Mesothelial cell of epicardium (in vitro differentiated cells): ENCODE measurements around the gene UBXN11. TPM values are rescaled to one million over a fixed set of nuclear protein-coding genes. Genes with fewer than 3 reads are reported as not detected.
A peak's percentile ranks its signal among the peaks of the same experiment; 100 is the strongest.

Experiments used
- DNase-seq, 2 experiments: peaks; one replicate each; pipeline ENCODE4 v3.0.0; 2021; ENCODE audit warnings: low spot score in 2 of 2; ENCODE audit not compliant: unreplicated experiment in 2 of 2
- H3K27ac Mint-ChIP-seq: 2 replicates; pipeline ENCODE4 v1.8.0; 2021; ENCODE audit warnings: mixed read lengths
- H3K27me3 Mint-ChIP-seq: 2 replicates; pipeline ENCODE4 v1.8.0; 2021; ENCODE audit warnings: low read depth, mixed read lengths
- H3K36me3 Mint-ChIP-seq: 2 replicates; pipeline ENCODE4 v1.8.0; 2021; ENCODE audit warnings: mixed read lengths
- H3K4me1 Mint-ChIP-seq: 2 replicates; pipeline ENCODE4 v1.8.0; 2021; ENCODE audit warnings: mixed read lengths
- H3K4me3 Mint-ChIP-seq: 2 replicates; pipeline ENCODE4 v1.8.0; 2021; ENCODE audit warnings: mild to moderate bottlenecking, moderate library complexity, mixed read lengths
- H3K9me3 Mint-ChIP-seq: 2 replicates; pipeline ENCODE4 v1.8.0; 2021; ENCODE audit warnings: mixed read lengths
- total RNA-seq: library from RNA; stranded (reverse); gene quantifications from 3 replicates; pipeline ENCODE4 v1.2.1, GENCODE V29; 2021
- TF ChIP-seq, protein P1 (sequence below): fragments of 200-600 bp; sonication (generic); IDR thresholded peaks from one replicate; pipeline ENCODE4 v1.5.0; 2021; ENCODE audit warnings: antibody characterized with exemption; ENCODE audit not compliant: unreplicated experiment

UBXN11 gene
- total RNA-seq, 1 donor from 2014 or later, result 29.6 TPM

DNA sequence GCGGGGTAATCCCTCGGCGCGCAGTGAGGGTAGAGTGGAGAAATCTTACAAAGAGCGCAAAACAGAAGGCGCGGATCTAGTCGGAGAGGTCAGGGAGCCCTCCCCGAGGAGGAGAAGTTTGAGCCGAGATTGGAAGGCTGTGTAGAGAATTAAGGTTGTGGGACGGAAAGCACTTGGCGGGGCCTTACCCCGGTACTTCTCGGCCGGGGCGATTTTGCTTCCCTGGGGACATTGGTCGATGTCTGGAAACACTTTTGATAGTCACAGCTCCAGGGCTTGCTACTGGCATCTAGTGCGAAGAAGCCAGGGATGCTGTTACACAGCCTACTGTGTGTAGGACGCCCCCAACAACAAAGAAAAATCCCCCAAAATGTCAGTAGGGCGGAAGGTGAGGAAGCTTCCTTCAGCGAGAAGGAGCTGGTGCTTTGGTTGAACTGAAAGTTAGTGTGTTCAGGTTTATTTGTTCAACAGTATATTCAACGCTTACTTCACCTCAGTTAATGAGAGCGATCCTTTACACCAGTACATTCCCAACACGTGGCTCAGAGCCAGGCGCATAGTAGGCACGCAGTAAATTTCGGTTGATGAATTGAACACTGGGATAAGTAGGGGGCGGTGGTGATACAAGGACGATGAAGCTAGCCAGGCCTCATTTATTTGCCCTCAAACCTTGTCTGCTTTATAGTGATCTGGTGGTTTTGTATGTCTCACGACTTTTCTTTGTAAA, 71.6 kb downstream of the UBXN11 start:
- no peaks in the 10 kb centered on the region for H3K36me3 Mint-ChIP-seq
- H3K4me3 Mint-ChIP-seq, result peak overlapping the region; percentile 99
- H3K27me3 Mint-ChIP-seq, result no peaks in the 10 kb centered on the region
- no peak for DNase-seq
- H3K27ac Mint-ChIP-seq, result peak overlapping the region; percentile 99
- H3K9me3 Mint-ChIP-seq, result no peaks in the 10 kb centered on the region
- TF ChIP-seq, protein P1, sequence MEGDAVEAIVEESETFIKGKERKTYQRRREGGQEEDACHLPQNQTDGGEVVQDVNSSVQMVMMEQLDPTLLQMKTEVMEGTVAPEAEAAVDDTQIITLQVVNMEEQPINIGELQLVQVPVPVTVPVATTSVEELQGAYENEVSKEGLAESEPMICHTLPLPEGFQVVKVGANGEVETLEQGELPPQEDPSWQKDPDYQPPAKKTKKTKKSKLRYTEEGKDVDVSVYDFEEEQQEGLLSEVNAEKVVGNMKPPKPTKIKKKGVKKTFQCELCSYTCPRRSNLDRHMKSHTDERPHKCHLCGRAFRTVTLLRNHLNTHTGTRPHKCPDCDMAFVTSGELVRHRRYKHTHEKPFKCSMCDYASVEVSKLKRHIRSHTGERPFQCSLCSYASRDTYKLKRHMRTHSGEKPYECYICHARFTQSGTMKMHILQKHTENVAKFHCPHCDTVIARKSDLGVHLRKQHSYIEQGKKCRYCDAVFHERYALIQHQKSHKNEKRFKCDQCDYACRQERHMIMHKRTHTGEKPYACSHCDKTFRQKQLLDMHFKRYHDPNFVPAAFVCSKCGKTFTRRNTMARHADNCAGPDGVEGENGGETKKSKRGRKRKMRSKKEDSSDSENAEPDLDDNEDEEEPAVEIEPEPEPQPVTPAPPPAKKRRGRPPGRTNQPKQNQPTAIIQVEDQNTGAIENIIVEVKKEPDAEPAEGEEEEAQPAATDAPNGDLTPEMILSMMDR, result no peak
- H3K4me1 Mint-ChIP-seq, result peaks cover 31% of the 10 kb centered on the region

DNA sequence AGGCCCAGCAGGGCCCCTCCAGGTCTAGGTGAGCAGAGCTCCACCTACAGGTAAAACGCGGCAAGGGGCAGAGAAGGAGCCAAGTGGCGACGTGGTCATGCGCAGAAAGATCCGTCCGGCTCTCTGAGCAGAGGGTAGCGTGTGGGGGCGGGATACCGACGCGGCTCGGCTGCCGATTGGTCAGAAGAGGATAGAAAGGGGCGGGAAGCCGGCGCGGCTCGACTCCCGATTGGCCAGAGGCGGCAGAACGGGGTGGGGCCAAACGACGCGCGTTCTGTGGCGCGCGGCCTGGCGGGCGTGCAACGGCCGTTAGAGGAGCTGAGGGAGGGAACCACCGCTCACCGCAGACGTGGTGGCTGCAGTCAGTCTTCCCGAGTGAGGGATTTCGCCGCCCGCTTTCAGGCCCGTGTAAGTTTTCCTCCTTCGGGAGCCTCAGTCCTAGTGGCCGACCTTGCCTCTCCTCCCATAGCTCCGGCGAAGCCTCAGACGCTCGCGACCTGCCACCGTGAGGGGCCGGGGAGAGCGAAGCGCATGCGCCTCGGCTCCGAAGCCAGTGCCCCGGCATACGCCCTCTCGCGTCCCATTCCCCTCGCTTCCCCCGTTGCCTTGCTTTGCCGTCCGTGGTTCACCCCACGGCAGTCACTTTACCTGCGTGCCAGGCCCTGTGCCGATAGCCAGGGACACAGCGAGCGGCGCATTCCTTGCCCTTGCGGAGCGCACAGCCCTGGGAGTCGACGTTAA, 72.4 kb downstream of the UBXN11 start, which contains the start of gene CEP85:
Gene CEP85, plus strand, starts transcription at position 298 of the 741 bp plus-strand sequence. CDS start 5,584 bp downstream, outside the sequence.
- H3K4me1 Mint-ChIP-seq, result peaks cover 31% of the 10 kb centered on the region
- no peaks in the 10 kb centered on the region for H3K9me3 Mint-ChIP-seq
- peak; percentile 98 to 99 for DNase-seq
- peak within 1 kb of the TSS; percentile 99 for H3K27ac Mint-ChIP-seq
- H3K36me3 Mint-ChIP-seq, result no peaks in the 10 kb centered on the region
- TF ChIP-seq, protein P1, result peak; percentile 74
- H3K4me3 Mint-ChIP-seq, result peak within 1 kb of the TSS; percentile 99
- H3K27me3 Mint-ChIP-seq, result no peaks in the 10 kb centered on the region

Other genes starting within 250 kb of the UBXN11 start
- gene TRIM63, start 239.0 kb downstream of the UBXN11 start, total RNA-seq, result 1.4 to 1.9 TPM (median 1.7 TPM) in 3 replicates
- gene PDIK1L, start 194.8 kb downstream of the UBXN11 start, total RNA-seq, result 18.3 to 19.4 TPM (median 19.1 TPM) in 3 replicates
- 0.58 to 0.84 TPM (median 0.69 TPM) in 3 replicates for gene FAM110D, start 147.6 kb downstream of the UBXN11 start, total RNA-seq
- gene C1orf232, start 137.7 kb downstream of the UBXN11 start, total RNA-seq, result not detected in 3 replicates
- 27.1 to 28.7 TPM (median 28.6 TPM) in 3 replicates for gene ZNF593, start 136.7 kb downstream of the UBXN11 start, total RNA-seq
- not detected in 3 replicates for gene ZNF593OS, start 134.8 kb downstream of the UBXN11 start, total RNA-seq
- 50.2 to 53.9 TPM (median 52.2 TPM) in 3 replicates for gene CNKSR1, start 129.1 kb downstream of the UBXN11 start, total RNA-seq
- gene CATSPER4, start 116.0 kb downstream of the UBXN11 start, total RNA-seq, result 0.27 to 0.38 TPM (median 0.29 TPM) in 3 replicates
- gene CEP85, start 72.4 kb downstream of the UBXN11 start, total RNA-seq, result 18.2 to 22.7 TPM (median 20.3 TPM) in 3 replicates
- gene SH3BGRL3, start 26.6 kb downstream of the UBXN11 start, total RNA-seq, result 35.6 to 37.4 TPM (median 36.3 TPM) in 3 replicates
- gene CD52, start 11.3 kb upstream of the UBXN11 start, total RNA-seq, result 1.1 to 1.9 TPM (median 1.6 TPM) in 3 replicates
- 9.4 to 10.9 TPM (median 10.3 TPM) in 3 replicates for gene CRYBG2, start 47.5 kb upstream of the UBXN11 start, total RNA-seq
- not detected in 3 replicates for gene ZNF683, start 66.1 kb upstream of the UBXN11 start, total RNA-seq
- gene LIN28A, start 104.2 kb upstream of the UBXN11 start, total RNA-seq, result 0.09 TPM in 1 of 3 replicates, not detected in the others
- gene DHDDS, start 125.7 kb upstream of the UBXN11 start, total RNA-seq, result 47.5 to 52.0 TPM (median 49.5 TPM) in 3 replicates
- gene HMGN2, start 165.8 kb upstream of the UBXN11 start, total RNA-seq, result 466 to 497 TPM (median 481 TPM) in 3 replicates
- gene RPS6KA1, start 223.1 kb upstream of the UBXN11 start, total RNA-seq, result 18.1 to 20.2 TPM (median 19.4 TPM) in 3 replicates